Heart right ventricle (tissue), 16 donors: ENCODE data around the gene HORMAD2. TPM values are rescaled to one million over a fixed set of nuclear protein-coding genes. Genes with fewer than 3 reads are reported as not detected.
A peak's percentile ranks its signal among the peaks of the same experiment; 100 is the strongest.

ENCODE experiments used
- ATAC-seq, 8 donors: fragments of 200-7000 bp; cut with Tn5 transposase; one replicate each; pipeline ENCODE4 v1.9.1; 2020; ENCODE audit warnings: mild to moderate bottlenecking in 8 of 8, moderate library complexity in 8 of 8, moderate number of reproducible peaks in 1 of 8
- DNase-seq, 2 donors: peaks; one replicate each; pipeline ENCODE4 v3.0.0-alpha.2; 2020
- H3K27ac ChIP-seq, 10 donors: fragments of 200-600 bp; sonication (generic) in 2 of 10; one replicate each; pipeline versions ENCODE4 v1.5.0 to v1.8.0; 2020 to 2022; ENCODE audit warnings: mild to moderate bottlenecking in 3 of 10
- H3K27me3 ChIP-seq, 7 donors: fragments of 200-600 bp; one replicate each; pipeline ENCODE4 v1.8.0; 2021 to 2022; ENCODE audit warnings: mild to moderate bottlenecking in 2 of 7
- H3K36me3 ChIP-seq, 9 donors: fragments of 200-600 bp; sonication (generic) in 1 of 9; one replicate each; pipeline versions ENCODE4 v1.5.0 to v1.8.0; 2020 to 2022; ENCODE audit warnings: mild to moderate bottlenecking in 2 of 9
- H3K4me1 ChIP-seq, 9 donors: fragments of 200-600 bp; sonication (generic) in 1 of 9; one replicate each; pipeline versions ENCODE4 v1.5.0 to v1.8.0; 2020 to 2022; ENCODE audit warnings: mild to moderate bottlenecking in 4 of 9
- H3K4me3 ChIP-seq, 10 donors: fragments of 200-600 bp; sonication (generic) in 2 of 10; one replicate each; pipeline versions ENCODE4 v1.5.0 to v1.8.0; 2020 to 2022; ENCODE audit warnings: mild to moderate bottlenecking in 7 of 10, moderate library complexity in 2 of 10
- H3K9me3 ChIP-seq, 11 donors: fragments of 200-600 bp in 10 of 11; sonication (generic) in 2 of 11; one replicate each; pipeline versions ENCODE4 v1.5.0 to v1.8.0; 2013 to 2022; ENCODE audit warnings: mild to moderate bottlenecking in 2 of 11, control low read depth in 1 of 11, moderate library complexity in 1 of 11
- CTCF ChIP-seq, 9 donors: fragments of 200-600 bp; sonication (generic) in 2 of 9; IDR thresholded peaks; one replicate each; pipeline versions ENCODE4 v1.5.0 to v1.8.0; 2021 to 2022; ENCODE audit warnings: antibody characterized with exemption in 9 of 9, mild to moderate bottlenecking in 5 of 9, moderate library complexity in 1 of 9
- WGBS, 2 donors: extraction: QIAGEN DNeasy Blood & Tissue Kit; methylation state at CpG; one replicate each; pipeline ENCODE4 v1.1.7; 2013; ENCODE audit warnings: inconsistent platforms in 1 of 2; 5-methylcytosine and 5-hydroxymethylcytosine counted together
- intact Hi-C, 10 donors: fragments of 100-400 bp; cut with DNase I; formaldehyde crosslinking; loops; one replicate each; pipeline versions ENCODE4 v1.11.1 to v1.14.2; 2022
- polyA plus RNA-seq, 2 donors: library from polyadenylated mRNA; stranded (reverse); fragments of 200-250 nt; gene quantifications; one replicate each; pipeline ENCODE4 v1.2.3, GENCODE V29; 2013
- total RNA-seq, 10 donors: library from RNA; stranded (reverse); fragmentation: NEBNext Ultra II Directional in 3 of 10; extraction: Animal tissue kit (Norgen Biotek cat#: 25700) in 3 of 10; gene quantifications; one replicate each; pipeline versions ENCODE4 v1.2.1 to v1.2.4, GENCODE V29; 2021 to 2023
- donor health status: Arrhythmogenic right ventricular cardiomyopathy.
- donor health status: ischemic (EF 13 %, LVEDD 7.1; RV severe dilation, severe dysfunction).
- donor health status: healthy with polysubstance abuse.
- donor health status: DM: no; HTN: yes; CAD: no.
- donor health status: DM: no; HTN: no; CAD: no.
- donor health status: ischemic (EF 25% LVEDD 6.9; RV normal size, moderate dysfunction).
- donor health status: ischemic (EF 25% LVEDD 5.7; RV mildly dilated, moderate dysfunction).
- donor health status: healthy.
- donor health status: DM: yes; HTN: yes; CAD: no.
- donor health status: Ischemic cardiomyopathy.
- donor health status: ischemic (EF 35%, LVEDD 5.7; RV mildly dilated, moderate dysfunction).
- donor health status: nonischemic (EF 11% LVEDD 7.7; RV severe dilation, severe dysfunction).
- donor health status: DM: yes; HTN: yes; CAD: no.
- donor health status: PGD.
- donor health status: ischemic (EF 29% LVEDD 5.4; RV normal size, mild dysfunction).
- donor health status: nonischemic (EF 23%, LVEDD 6.1; RV moderate dilation, normal function).

The HORMAD2 gene
- total and polyA plus RNA-seq, 12 donors, result not detected

GRCh38 chr22:30033901-30034300 lies 46.4 kb upstream of the HORMAD2 start:
- no peak overlapping the region for H3K4me3 ChIP-seq
- H3K9me3 ChIP-seq, result no peaks in the 10 kb centered on the region
- DNase-seq (no peak), ATAC-seq (no peak)
- H3K27me3 ChIP-seq, result no peaks in the 10 kb centered on the region
- no peak for TF ChIP-seq CTCF (IDR thresholded peaks at IDR 0.05)
- no peak overlapping the region for H3K27ac ChIP-seq
- peaks cover 0 to 24% (median 0%) of the 10 kb centered on the region in 9 donors for H3K36me3 ChIP-seq
- H3K4me1 ChIP-seq, result peaks cover 0 to 20% (median 7%) of the 10 kb centered on the region in 9 donors
- intact Hi-C loops, result no loop called here
- WGBS, 2 donors, result 68 to 70% methylated on average over 5 of the region's 5 CpGs

- H3K27me3 ChIP-seq, result no peaks in the 10 kb centered on the region
- no peak overlapping the region for H3K4me3 ChIP-seq
- ATAC-seq (peak in 1 of 8 donors; percentile 27), DNase-seq (no peak)
- no peaks in the 10 kb centered on the region for H3K9me3 ChIP-seq
- TF ChIP-seq CTCF (IDR thresholded peaks at IDR 0.05), result no peak
- no peaks in the 10 kb centered on the region for H3K36me3 ChIP-seq
- intact Hi-C loops, result no loop called here
- H3K27ac ChIP-seq, result no peak overlapping the region
- WGBS, 2 donors, result 86 to 87% methylated on average over 2 of the region's 2 CpGs
- H3K4me1 ChIP-seq, result peaks cover 0 to 20% (median 7%) of the 10 kb centered on the region in 9 donors
These were observed 43.6 kb upstream of the HORMAD2 start for GRCh38 chr22:30036656-30037055.

GRCh38 chr22:30038219-30038618 lies 42.0 kb upstream of the HORMAD2 start:
- Histone ChIP-seq H3K36me3 (no peaks in the 10 kb centered on the region), H3K9me3 (no peaks in the 10 kb centered on the region), H3K4me3 (no peak overlapping the region), H3K4me1 (peaks cover 0 to 20% (median 7%) of the 10 kb centered on the region in 9 donors), H3K27ac (no peak overlapping the region), H3K27me3 (no peaks in the 10 kb centered on the region)
- 49% methylated on average over 3 of the region's 3 CpGs for WGBS, 2 donors
- DNase-seq, result peak in 1 of 2 donors; percentile 25
- intact Hi-C loops, result no loop called here
- TF ChIP-seq CTCF (IDR thresholded peaks at IDR 0.05), result no peak
- peak in 5 of 8 donors; percentile 34 to 63 (median 50) for ATAC-seq

GRCh38 chr22:30040499-30041260 lies 39.6 kb upstream of the HORMAD2 start:
- no peak for TF ChIP-seq CTCF (IDR thresholded peaks at IDR 0.05)
- peaks cover 0 to 15% (median 7%) of the 10 kb centered on the region in 9 donors for H3K4me1 ChIP-seq
- no peaks in the 10 kb centered on the region for H3K36me3 ChIP-seq
- DNase-seq (no peak), ATAC-seq (no peak)
- H3K27ac ChIP-seq, result no peak overlapping the region
- H3K27me3 ChIP-seq, result no peaks in the 10 kb centered on the region
- no peaks in the 10 kb centered on the region for H3K9me3 ChIP-seq
- 91 to 92% methylated on average over 11 of the region's 11 CpGs for WGBS, 2 donors
- intact Hi-C loops, result no loop called here
- no peak overlapping the region for H3K4me3 ChIP-seq
